ENCODE results near the gene TFR2. TPM values are rescaled to one million over a fixed set of nuclear protein-coding genes. Genes with fewer than 3 reads are reported as not detected.

The TFR2 gene
- total and polyA plus RNA-seq, 2 of the 13 experiments (the other 11 are each of a cell fraction or from before 2014, with no cell fraction given), result 36.9 to 64.2 TPM

GRCh38 chr7:100570954-100571828, 70.2 kb downstream of the TFR2 start (continued):
- TF ChIP-seq, protein P1, sequence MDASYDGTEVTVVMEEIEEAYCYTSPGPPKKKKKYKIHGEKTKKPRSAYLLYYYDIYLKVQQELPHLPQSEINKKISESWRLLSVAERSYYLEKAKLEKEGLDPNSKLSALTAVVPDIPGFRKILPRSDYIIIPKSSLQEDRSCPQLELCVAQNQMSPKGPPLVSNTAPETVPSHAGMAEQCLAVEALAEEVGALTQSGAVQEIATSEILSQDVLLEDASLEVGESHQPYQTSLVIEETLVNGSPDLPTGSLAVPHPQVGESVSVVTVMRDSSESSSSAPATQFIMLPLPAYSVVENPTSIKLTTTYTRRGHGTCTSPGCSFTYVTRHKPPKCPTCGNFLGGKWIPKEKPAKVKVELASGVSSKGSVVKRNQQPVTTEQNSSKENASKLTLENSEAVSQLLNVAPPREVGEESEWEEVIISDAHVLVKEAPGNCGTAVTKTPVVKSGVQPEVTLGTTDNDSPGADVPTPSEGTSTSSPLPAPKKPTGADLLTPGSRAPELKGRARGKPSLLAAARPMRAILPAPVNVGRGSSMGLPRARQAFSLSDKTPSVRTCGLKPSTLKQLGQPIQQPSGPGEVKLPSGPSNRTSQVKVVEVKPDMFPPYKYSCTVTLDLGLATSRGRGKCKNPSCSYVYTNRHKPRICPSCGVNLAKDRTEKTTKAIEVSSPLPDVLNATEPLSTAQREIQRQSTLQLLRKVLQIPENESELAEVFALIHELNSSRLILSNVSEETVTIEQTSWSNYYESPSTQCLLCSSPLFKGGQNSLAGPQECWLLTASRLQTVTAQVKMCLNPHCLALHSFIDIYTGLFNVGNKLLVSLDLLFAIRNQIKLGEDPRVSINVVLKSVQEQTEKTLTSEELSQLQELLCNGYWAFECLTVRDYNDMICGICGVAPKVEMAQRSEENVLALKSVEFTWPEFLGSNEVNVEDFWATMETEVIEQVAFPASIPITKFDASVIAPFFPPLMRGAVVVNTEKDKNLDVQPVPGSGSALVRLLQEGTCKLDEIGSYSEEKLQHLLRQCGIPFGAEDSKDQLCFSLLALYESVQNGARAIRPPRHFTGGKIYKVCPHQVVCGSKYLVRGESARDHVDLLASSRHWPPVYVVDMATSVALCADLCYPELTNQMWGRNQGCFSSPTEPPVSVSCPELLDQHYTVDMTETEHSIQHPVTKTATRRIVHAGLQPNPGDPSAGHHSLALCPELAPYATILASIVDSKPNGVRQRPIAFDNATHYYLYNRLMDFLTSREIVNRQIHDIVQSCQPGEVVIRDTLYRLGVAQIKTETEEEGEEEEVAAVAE (CRISPR knock-in tag; IDR thresholded peaks at IDR 0.05; ENCODE audit: borderline replicate concordance), result peak; percentile 37; the same call in 1 of the 2 replicates
- TF ChIP-seq CCAR2 (optimal IDR thresholded peaks at IDR 0.05; ENCODE audit: low read depth, low read length) (no peak), SMAD1 (CRISPR knock-in tag; IDR thresholded peaks at IDR 0.05; ENCODE audit: borderline replicate concordance, low read depth) (no peak; the same call in 1 of the 2 replicates), ZFX (CRISPR knock-in tag; IDR thresholded peaks at IDR 0.05; ENCODE audit: low read depth) (peak; percentile 59), ZNF318 (CRISPR knock-in tag; IDR thresholded peaks at IDR 0.05) (peak; percentile 75; the same call in 1 of the 2 replicates), ZNF703 (CRISPR knock-in tag; IDR thresholded peaks at IDR 0.05; ENCODE audit: borderline replicate concordance) (no peak), ZC3H13 (CRISPR knock-in tag; IDR thresholded peaks at IDR 0.05) (peak; percentile 34; the same call in 1 of the 2 replicates), GPN1 (CRISPR knock-in tag; IDR thresholded peaks at IDR 0.05; ENCODE audit: borderline replicate concordance) (no peak), ZNF589 (CRISPR knock-in tag; conservative IDR thresholded peaks at IDR 0.05) (no peak)
- TF ChIP-seq, protein P2, sequence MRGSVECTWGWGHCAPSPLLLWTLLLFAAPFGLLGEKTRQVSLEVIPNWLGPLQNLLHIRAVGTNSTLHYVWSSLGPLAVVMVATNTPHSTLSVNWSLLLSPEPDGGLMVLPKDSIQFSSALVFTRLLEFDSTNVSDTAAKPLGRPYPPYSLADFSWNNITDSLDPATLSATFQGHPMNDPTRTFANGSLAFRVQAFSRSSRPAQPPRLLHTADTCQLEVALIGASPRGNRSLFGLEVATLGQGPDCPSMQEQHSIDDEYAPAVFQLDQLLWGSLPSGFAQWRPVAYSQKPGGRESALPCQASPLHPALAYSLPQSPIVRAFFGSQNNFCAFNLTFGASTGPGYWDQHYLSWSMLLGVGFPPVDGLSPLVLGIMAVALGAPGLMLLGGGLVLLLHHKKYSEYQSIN (CRISPR knock-in tag; IDR thresholded peaks at IDR 0.05; ENCODE audit: borderline replicate concordance), result no peak
- TF ChIP-seq, protein P3, sequence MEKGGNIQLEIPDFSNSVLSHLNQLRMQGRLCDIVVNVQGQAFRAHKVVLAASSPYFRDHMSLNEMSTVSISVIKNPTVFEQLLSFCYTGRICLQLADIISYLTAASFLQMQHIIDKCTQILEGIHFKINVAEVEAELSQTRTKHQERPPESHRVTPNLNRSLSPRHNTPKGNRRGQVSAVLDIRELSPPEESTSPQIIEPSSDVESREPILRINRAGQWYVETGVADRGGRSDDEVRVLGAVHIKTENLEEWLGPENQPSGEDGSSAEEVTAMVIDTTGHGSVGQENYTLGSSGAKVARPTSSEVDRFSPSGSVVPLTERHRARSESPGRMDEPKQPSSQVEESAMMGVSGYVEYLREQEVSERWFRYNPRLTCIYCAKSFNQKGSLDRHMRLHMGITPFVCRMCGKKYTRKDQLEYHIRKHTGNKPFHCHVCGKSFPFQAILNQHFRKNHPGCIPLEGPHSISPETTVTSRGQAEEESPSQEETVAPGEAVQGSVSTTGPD (CRISPR knock-in tag; IDR thresholded peaks at IDR 0.05), result no peak
